GM23338 (cell line): ENCODE results near the gene TGFBR3. TPM values are rescaled to one million over a fixed set of nuclear protein-coding genes. Genes with fewer than 3 reads are reported as not detected.
A peak's percentile ranks its signal among the peaks of the same experiment; 100 is the strongest.

Experiments
- ATAC-seq: fragments of 200-7000 bp; cut with Tn5 transposase; 3 replicates; pipeline ENCODE4 v1.9.1; 2020
- DNase-seq: peaks from one replicate; pipeline ENCODE4 v3.0.0-alpha.2; 2015; ENCODE audit warnings: low spot score
- H2AFZ ChIP-seq: fragments of 200-600 bp; sonication (generic); 2 replicates; pipeline ENCODE4 v1.8.0; 2016; ENCODE audit warnings: antibody characterized with exemption, mild to moderate bottlenecking, moderate library complexity
- H3F3A ChIP-seq: fragments of 200-600 bp; sonication (generic); replicated peaks from 2 replicates; pipeline ENCODE4 v1.8.0; 2017; ENCODE audit warnings: antibody characterized with exemption, mixed run types, low read depth
- H3K27ac ChIP-seq: fragments of 200-600 bp; sonication (generic); 2 replicates; pipeline ENCODE4 v1.6.1; 2016; ENCODE audit warnings: low read depth
- H3K27me3 ChIP-seq: fragments of 200-600 bp; sonication (generic); 2 replicates; pipeline ENCODE4 v1.8.0; 2016; ENCODE audit warnings: mild to moderate bottlenecking, mixed run types, moderate library complexity; ENCODE audit not compliant: insufficient read depth
- H3K36me3 ChIP-seq: fragments of 200-600 bp; sonication (generic); 2 replicates; pipeline ENCODE4 v1.8.0; 2016; ENCODE audit warnings: mild to moderate bottlenecking; ENCODE audit not compliant: insufficient read depth
- H3K4me1 ChIP-seq: fragments of 200-600 bp; sonication (generic); 2 replicates; pipeline ENCODE4 v1.8.0; 2016; ENCODE audit warnings: mild to moderate bottlenecking, moderate library complexity; ENCODE audit not compliant: insufficient read depth
- H3K4me2 ChIP-seq: fragments of 200-600 bp; sonication (generic); 2 replicates; pipeline ENCODE4 v1.7.1; 2017; ENCODE audit warnings: mixed run types
- H3K4me3 ChIP-seq: fragments of 200-600 bp; sonication (generic); 2 replicates; pipeline ENCODE4 v1.6.1; 2016; ENCODE audit warnings: mixed run types
- H3K79me2 ChIP-seq: fragments of 200-600 bp; sonication (generic); replicated peaks from 2 replicates; pipeline ENCODE4 v1.8.0; 2017; ENCODE audit warnings: mild to moderate bottlenecking; ENCODE audit not compliant: insufficient read depth
- H3K9me2 ChIP-seq: fragments of 200-600 bp; sonication (generic); 2 replicates; pipeline ENCODE4 v1.8.0; 2017; ENCODE audit not compliant: insufficient read depth
- H4K20me1 ChIP-seq: fragments of 200-600 bp; sonication (generic); replicated peaks from 2 replicates; pipeline ENCODE4 v1.8.0; 2017; ENCODE audit warnings: mild to moderate bottlenecking; ENCODE audit not compliant: insufficient read depth
- H3K27ac Mint-ChIP-seq: 2 replicates; pipeline ENCODE4 v1.8.0; 2020; ENCODE audit warnings: inconsistent platforms, mild to moderate bottlenecking, moderate library complexity, mixed read lengths
- H3K27me3 Mint-ChIP-seq: 3 replicates; pipeline ENCODE4 v1.8.0; 2022; ENCODE audit warnings: low read depth, mild to moderate bottlenecking, moderate library complexity, mixed read lengths, inconsistent platforms; ENCODE audit not compliant: insufficient read depth, poor library complexity
- H3K36me3 Mint-ChIP-seq: 3 replicates; pipeline ENCODE4 v1.8.0; 2021; ENCODE audit warnings: low read depth, mild to moderate bottlenecking, inconsistent platforms, moderate library complexity, mixed read lengths
- H3K4me1 Mint-ChIP-seq: 3 replicates; pipeline ENCODE4 v1.8.0; 2020; ENCODE audit warnings: mild to moderate bottlenecking, inconsistent platforms, mixed read lengths
- H3K4me3 Mint-ChIP-seq: 3 replicates; pipeline ENCODE4 v1.8.0; 2021; ENCODE audit warnings: moderate library complexity, mild to moderate bottlenecking, inconsistent platforms, mixed read lengths
- H3K9me3 Mint-ChIP-seq: 3 replicates; pipeline ENCODE4 v1.8.0; 2020; ENCODE audit warnings: moderate library complexity, mild to moderate bottlenecking, inconsistent platforms, mixed read lengths
- CREB1 ChIP-seq: fragments of 250-450 bp; sonication (Bioruptor Pico); IDR thresholded peaks from 2 replicates; pipeline ENCODE4 v1.5.0; 2020; ENCODE audit warnings: low read depth, mild to moderate bottlenecking, moderate library complexity
- EZH2phosphoT487 ChIP-seq: fragments of 200-600 bp; sonication (generic); IDR thresholded peaks from one replicate; pipeline ENCODE4 v1.8.1; 2018; ENCODE audit warnings: antibody characterized with exemption; ENCODE audit not compliant: unreplicated experiment
- JUNB ChIP-seq: IDR thresholded peaks from one replicate; pipeline ENCODE4 v1.6.1; 2016; ENCODE audit warnings: antibody characterized with exemption; ENCODE audit not compliant: unreplicated experiment
- ZNF114 ChIP-seq: fragments of 250-450 bp; sonication (Bioruptor Pico); IDR thresholded peaks from 2 replicates; pipeline ENCODE4 v1.5.0; 2020; ENCODE audit warnings: mild to moderate bottlenecking, moderate library complexity
- ZNF331 ChIP-seq: fragments of 250-450 bp; sonication (Bioruptor Pico); IDR thresholded peaks from 2 replicates; pipeline ENCODE4 v1.5.0; 2020; ENCODE audit warnings: low read depth, mild to moderate bottlenecking, moderate library complexity
- polyA plus RNA-seq: library from polyadenylated mRNA; unstranded; fragments of >200 nt; fragmentation: Nextera tagmentation; extraction: Ambion mirVana; gene quantifications from 2 replicates; pipeline ENCODE4 v1.2.1, GENCODE V29; 2016
- total RNA-seq: library from RNA; depleted of rRNA; stranded (reverse); fragments of >200 nt; shearing (Covaris generic); gene quantifications from 2 replicates; pipeline ENCODE4 v1.2.3, GENCODE V29; 2014
- TF ChIP-seq, protein P1 (sequence below), 2 experiments: fragments of 200-600 bp in 1 of 2; sonication (generic) in 1 of 2; conservative IDR thresholded peaks; 2 replicates each; pipeline versions ENCODE4 v1.5.1 to v1.6.1; 2016 to 2017; ENCODE audit warnings: antibody characterized with exemption in 2 of 2, low read depth in 2 of 2, mild to moderate bottlenecking in 2 of 2, moderate library complexity in 1 of 2
- TF ChIP-seq, protein P2 (sequence below): IDR thresholded peaks from 2 replicates; pipeline ENCODE4 v1.6.1; 2016; ENCODE audit warnings: antibody characterized with exemption
- TF ChIP-seq, protein P3 (sequence below): IDR thresholded peaks from one replicate; pipeline ENCODE4 v1.6.1; 2018; ENCODE audit warnings: antibody characterized with exemption; ENCODE audit not compliant: unreplicated experiment

TGFBR3 gene
- total and polyA plus RNA-seq, 2 experiments from 2014 or later: 1.7 to 2.9 TPM

DNA sequence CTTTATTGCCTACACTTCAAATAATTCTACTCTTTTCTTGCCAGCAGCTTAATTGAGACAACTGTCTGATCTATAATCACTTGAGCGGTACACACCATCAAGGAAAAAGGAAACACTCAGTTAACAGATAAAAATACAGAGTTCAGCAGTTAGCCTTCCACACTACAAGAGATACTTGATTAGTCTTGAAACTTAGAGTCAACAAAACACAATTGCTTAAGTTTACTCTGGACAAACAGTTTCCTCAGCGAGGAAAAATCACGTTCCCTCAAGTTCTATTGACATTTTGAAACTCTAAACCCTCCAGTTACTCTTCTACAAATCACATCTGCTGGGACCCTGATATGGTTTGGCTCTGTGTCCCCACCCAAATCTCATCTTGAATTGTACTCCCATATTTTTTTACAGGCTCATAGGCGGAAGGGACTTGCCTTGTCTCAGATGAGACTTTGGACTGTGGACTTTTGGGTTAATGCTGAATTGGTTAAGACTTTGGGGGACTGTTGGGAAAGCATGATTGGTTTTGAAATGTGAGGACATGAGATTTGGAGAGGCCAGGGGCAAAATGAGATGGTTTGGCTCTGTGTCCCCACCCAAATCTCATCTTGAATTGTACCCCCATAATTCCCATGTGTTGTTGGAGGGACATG lies 244.9 kb downstream of the TGFBR3 start:
- H3K79me2 ChIP-seq: no peaks in the 10 kb centered on the region
- peaks cover 13% of the 10 kb centered on the region for H3K4me1 ChIP-seq
- peaks cover 24% of the 10 kb centered on the region for H3K4me1 Mint-ChIP-seq
- no peak overlapping the region for H3K27ac Mint-ChIP-seq
- no peak overlapping the region for H3K4me3 Mint-ChIP-seq
- peaks cover 24% of the 10 kb centered on the region for H3K9me3 Mint-ChIP-seq
- H2AFZ ChIP-seq: no peak overlapping the region
- ATAC-seq (no peak), DNase-seq (no peak)
- peaks cover 10% of the 10 kb centered on the region; the same call in 1 of the 2 replicates for H3K9me2 ChIP-seq
- no peaks in the 10 kb centered on the region for H3K27me3 ChIP-seq
- peaks cover 18% of the 10 kb centered on the region for H3K36me3 Mint-ChIP-seq
- H3K4me3 ChIP-seq: no peak overlapping the region
- H3K27me3 Mint-ChIP-seq: peaks cover 7% of the 10 kb centered on the region
- no peaks in the 10 kb centered on the region for H3F3A ChIP-seq
- no peak overlapping the region for H3K27ac ChIP-seq
- H3K36me3 ChIP-seq: no peaks in the 10 kb centered on the region
- no peak overlapping the region for H3K4me2 ChIP-seq
- TF ChIP-seq, protein P1, sequence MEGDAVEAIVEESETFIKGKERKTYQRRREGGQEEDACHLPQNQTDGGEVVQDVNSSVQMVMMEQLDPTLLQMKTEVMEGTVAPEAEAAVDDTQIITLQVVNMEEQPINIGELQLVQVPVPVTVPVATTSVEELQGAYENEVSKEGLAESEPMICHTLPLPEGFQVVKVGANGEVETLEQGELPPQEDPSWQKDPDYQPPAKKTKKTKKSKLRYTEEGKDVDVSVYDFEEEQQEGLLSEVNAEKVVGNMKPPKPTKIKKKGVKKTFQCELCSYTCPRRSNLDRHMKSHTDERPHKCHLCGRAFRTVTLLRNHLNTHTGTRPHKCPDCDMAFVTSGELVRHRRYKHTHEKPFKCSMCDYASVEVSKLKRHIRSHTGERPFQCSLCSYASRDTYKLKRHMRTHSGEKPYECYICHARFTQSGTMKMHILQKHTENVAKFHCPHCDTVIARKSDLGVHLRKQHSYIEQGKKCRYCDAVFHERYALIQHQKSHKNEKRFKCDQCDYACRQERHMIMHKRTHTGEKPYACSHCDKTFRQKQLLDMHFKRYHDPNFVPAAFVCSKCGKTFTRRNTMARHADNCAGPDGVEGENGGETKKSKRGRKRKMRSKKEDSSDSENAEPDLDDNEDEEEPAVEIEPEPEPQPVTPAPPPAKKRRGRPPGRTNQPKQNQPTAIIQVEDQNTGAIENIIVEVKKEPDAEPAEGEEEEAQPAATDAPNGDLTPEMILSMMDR (conservative IDR thresholded peaks at IDR 0.05; ENCODE audit: low read depth in 2 of 2): no peak
- TF ChIP-seq ZNF331: no peak
- no peaks in the 10 kb centered on the region for H4K20me1 ChIP-seq

DNA sequence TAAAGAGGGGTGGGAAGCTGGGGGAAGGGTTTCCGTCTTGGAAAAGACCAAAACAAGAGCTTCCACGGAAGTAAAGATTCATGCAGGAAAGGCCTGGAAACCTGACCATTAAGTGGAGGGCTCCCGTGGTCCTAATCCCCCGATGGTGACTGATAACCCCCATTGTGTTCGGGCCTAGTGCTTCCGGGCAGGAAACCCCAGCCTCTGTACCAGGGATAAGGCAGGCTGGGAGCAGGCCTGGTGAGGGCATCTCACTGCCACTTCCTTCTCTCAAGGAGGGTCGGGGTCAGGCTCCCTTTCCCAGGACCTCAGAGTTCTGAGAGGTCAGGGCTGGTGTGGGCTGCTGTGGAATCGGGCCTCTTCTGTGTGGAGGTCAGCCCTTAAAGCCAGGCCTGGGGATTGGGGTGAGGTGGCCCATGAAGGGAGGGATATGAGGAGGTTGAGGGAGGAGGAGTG lies 248.4 kb downstream of the TGFBR3 start:
- ATAC-seq: no peak
- peaks cover 11% of the 10 kb centered on the region for H3K27me3 Mint-ChIP-seq
- Histone ChIP-seq H3K4me1 (peaks cover 3% of the 10 kb centered on the region), H3K9me2 (peaks cover 14% of the 10 kb centered on the region; the same call in 1 of the 2 replicates), H3K4me3 (no peak overlapping the region), H4K20me1 (no peaks in the 10 kb centered on the region), H3K4me2 (no peak overlapping the region), H3K27ac (no peak overlapping the region), H3K27me3 (no peaks in the 10 kb centered on the region), H2AFZ (no peak overlapping the region), H3K36me3 (no peaks in the 10 kb centered on the region), H3K79me2 (no peaks in the 10 kb centered on the region), H3F3A (no peaks in the 10 kb centered on the region)
- H3K36me3 Mint-ChIP-seq: peaks cover 18% of the 10 kb centered on the region
- H3K4me1 Mint-ChIP-seq: peaks cover 11% of the 10 kb centered on the region; the same call in 2 of the 3 replicates
- 0 out of 2 replicates have a peak overlapping the region, but pooled peaks have one; percentile 81 for H3K27ac Mint-ChIP-seq
- peaks cover 24% of the 10 kb centered on the region for H3K9me3 Mint-ChIP-seq
- DNase-seq: no peak
- H3K4me3 Mint-ChIP-seq: no peak overlapping the region
- TF ChIP-seq JUNB (no peak), ZNF114 (no peak), CREB1 (CRISPR knock-in tag) (no peak), EZH2phosphoT487 (no peak)
- TF ChIP-seq, protein P2, sequence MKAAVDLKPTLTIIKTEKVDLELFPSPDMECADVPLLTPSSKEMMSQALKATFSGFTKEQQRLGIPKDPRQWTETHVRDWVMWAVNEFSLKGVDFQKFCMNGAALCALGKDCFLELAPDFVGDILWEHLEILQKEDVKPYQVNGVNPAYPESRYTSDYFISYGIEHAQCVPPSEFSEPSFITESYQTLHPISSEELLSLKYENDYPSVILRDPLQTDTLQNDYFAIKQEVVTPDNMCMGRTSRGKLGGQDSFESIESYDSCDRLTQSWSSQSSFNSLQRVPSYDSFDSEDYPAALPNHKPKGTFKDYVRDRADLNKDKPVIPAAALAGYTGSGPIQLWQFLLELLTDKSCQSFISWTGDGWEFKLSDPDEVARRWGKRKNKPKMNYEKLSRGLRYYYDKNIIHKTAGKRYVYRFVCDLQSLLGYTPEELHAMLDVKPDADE: no peak
- TF ChIP-seq, protein P3, sequence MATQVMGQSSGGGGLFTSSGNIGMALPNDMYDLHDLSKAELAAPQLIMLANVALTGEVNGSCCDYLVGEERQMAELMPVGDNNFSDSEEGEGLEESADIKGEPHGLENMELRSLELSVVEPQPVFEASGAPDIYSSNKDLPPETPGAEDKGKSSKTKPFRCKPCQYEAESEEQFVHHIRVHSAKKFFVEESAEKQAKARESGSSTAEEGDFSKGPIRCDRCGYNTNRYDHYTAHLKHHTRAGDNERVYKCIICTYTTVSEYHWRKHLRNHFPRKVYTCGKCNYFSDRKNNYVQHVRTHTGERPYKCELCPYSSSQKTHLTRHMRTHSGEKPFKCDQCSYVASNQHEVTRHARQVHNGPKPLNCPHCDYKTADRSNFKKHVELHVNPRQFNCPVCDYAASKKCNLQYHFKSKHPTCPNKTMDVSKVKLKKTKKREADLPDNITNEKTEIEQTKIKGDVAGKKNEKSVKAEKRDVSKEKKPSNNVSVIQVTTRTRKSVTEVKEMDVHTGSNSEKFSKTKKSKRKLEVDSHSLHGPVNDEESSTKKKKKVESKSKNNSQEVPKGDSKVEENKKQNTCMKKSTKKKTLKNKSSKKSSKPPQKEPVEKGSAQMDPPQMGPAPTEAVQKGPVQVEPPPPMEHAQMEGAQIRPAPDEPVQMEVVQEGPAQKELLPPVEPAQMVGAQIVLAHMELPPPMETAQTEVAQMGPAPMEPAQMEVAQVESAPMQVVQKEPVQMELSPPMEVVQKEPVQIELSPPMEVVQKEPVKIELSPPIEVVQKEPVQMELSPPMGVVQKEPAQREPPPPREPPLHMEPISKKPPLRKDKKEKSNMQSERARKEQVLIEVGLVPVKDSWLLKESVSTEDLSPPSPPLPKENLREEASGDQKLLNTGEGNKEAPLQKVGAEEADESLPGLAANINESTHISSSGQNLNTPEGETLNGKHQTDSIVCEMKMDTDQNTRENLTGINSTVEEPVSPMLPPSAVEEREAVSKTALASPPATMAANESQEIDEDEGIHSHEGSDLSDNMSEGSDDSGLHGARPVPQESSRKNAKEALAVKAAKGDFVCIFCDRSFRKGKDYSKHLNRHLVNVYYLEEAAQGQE: no peak
